DMS 273 (cell line): ENCODE measurements around the gene LPAR5.
"Not testable (repeated sequence)": the region's sequence is repeated elsewhere in the genome, so short reads cannot be mapped to it uniquely, and the experiment has no call there.

Source experiments
- DNase-seq: peaks from one replicate; lab custom pipeline; 2025; ENCODE audit not compliant: unreplicated experiment; lab: John Stamatoyannopoulos, UW

Gene LPAR5

DNA sequence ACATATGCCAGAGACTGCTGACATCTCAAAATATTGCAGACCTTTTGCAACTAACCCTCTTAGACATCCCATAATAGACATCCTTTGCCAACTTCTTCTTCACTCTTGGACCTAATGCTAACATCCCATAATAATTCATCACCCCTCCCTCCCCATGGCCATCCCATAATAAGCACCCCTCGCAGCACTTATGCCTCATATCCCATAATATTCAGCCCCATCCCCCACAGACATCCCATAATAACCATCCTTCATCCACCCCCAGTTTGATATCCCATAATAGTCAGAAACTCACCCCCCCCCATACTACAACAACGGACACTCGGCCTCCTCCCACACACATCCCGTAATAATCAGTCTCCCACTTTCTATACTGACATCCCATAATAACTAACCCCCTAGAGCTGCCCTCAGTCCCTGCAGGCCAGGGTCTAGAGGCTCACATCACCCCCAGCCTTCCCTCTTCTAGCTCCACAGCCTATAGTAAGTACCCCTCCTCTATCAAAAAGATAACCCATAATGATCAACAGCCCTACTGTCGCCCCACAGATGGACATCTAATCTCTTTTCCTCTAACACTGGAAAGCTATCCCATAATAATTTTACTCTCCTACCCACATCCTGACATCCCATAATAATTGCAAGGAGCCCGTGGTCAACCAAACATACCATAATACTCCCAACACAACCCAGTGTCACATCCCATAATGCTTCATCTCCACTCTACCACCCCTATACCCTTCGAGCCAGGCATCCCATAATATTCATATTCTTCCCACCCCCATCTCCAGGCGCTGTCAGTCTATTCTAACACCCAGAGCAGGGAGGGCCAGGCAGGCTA lies 27.8 kb downstream of the LPAR5 start:
- peak; percentile 91 for DNase-seq

DNA sequence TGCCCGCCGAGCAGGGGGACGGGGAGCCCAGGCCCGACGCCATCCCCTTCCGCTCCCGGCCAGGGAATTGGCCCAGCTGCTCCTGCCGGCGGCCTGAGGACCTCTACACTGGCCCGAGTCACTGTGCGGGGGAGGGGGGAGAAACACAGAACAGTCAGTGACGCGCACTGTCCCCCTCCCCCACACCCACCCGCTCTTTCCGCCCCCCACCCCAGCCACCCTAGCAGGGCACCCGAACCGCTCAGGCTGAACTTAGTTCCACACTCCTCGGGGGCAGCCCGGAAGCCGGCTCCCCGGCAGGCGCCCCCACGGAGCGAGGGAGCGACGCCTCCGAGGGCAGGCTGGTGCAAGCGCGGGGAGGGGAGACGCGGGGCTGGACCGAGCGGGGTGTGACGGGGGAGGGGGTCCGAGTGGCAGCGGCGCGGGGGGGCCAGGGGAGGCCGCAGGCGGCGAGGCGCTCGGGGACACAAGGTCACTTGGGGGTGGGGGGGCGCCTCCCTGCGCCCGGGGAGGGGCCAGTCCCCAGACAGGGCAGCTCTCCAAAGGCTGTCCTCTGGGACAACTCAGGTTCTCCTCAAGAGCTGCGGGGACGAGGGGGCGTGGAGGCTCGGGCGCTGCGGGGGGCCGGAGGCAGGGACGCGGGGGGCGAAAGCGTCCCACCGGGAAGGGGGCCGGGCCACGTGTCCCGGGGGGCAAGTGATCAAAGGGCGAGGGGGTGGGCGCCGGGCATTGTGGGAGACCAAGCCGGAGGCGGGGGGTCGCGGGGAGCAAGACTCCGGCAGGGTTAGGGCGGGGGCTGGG lies 29.2 kb downstream of the LPAR5 start:
- peak; percentile 59 for DNase-seq

DNA sequence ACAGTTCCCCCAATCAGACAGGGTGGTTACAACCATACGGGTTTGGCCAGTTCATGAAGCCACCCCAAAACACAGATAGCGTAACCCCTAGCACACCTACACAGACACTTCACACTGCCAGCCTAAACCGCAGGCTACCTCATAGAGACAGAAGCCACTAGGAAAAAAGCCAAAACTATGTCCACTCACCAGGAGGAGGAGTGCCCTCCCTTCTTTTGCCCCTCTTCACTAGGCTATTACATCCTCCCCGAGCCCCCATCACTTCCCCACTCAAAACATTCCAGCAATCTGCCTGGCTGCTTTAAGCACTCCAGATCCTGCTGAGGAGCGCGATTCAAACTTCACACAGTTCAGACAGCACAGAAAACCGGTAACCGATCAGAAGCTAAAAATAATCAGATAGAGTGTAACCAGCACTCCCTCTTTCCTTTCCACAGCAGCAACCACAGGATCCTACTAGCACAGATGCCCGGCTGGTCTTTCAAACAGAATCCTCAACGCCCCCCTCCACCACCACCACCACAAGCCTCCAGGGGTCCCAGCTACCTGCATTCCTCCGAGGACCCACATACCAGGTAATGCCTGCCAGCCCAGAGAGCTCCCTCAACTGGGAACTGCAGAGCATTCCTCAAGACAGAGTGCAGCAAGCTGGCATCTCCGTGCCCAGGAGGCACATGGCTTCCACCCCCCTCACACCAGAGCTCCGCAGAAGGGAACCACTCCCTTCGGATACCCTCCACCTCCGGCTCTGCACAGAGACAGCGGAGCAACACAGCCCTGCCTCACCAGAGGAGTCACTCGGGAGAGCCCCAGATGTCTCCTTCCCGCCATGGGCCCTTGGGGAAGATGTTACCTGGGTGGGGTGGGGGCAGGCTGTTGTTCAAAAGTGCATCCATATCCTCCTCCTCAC lies 30.1 kb downstream of the LPAR5 start:
- peak; percentile 58 for DNase-seq

DNA sequence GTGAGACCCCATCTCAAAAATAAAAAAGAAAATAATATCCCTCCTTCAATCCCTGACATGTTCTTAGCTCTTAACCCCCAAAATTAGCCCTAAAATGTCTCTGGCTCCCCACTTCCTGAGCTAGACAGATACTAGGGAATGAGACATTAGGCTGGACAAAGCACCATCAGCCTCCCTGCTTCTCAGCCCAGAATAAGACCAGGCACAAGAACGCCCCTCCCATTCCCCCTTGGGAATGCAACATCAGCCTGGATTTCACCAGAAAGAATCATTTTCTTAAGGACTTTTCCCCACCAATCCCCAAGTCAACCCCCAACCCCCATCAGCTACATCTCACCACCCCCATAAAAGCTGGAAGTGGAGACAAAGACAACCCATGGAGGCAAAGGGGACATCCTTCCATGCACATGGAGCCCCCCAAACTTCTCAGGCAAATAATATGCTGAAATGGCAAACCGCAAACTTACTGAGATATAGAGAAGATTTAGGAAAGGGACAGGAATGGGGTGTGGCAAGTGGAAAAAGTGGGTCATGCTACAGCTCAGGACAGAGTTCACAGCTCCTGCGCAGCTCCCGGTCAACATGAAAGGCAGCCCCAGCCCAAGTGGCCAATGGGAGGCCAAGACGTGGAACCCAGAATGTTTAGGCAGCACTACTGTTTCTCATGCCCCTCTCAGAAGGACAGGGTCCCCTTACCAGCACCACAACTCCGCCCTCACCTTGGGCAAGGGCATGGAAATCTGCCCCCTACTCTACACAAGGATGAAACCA lies 31.3 kb downstream of the LPAR5 start:
- DNase-seq: no peak

DNA sequence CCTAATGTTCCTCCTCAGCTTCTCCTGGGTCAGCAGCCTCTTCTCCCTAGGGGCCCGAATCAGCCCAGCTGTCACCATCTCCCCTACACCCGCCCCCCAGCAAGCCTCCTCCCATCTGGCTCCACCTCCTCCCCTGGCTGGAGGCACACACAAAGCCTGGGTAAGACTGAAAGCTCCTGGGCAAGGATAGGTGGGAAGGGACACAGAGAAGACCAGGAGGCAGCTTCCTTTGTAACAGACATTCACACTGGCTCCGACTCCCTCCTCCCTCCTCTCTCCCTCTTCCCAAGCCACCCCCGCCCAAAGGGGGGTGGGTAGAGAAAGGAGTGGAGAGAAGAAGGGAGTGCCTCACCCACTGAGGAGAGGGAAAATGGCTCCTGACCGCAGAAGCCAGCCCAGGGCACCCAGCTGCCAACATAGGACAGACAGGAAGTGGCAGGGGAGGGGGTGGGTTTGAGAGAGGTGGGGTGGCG lies 32.6 kb downstream of the LPAR5 start:
- DNase-seq: peak; percentile 86

DNA sequence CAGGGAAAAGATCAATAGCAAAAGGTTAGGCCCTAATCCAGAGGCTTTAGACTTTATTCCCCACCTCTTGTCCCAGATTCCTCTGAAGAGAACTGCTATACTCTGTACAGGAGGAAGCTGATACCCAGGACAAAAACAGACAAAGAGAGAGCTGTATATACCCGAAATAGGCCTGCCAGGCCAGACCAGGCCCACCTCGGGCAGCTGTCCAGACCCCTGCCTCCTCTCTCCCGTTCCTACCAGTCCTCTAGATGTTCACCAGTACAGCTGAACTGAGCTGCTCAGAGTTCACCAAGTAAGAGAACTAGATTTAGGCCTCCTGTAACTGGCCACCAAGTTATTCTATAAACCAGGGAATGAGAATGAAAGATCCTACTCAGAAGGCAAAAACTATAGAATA lies 33.2 kb downstream of the LPAR5 start:
- DNase-seq: no peak

DNA sequence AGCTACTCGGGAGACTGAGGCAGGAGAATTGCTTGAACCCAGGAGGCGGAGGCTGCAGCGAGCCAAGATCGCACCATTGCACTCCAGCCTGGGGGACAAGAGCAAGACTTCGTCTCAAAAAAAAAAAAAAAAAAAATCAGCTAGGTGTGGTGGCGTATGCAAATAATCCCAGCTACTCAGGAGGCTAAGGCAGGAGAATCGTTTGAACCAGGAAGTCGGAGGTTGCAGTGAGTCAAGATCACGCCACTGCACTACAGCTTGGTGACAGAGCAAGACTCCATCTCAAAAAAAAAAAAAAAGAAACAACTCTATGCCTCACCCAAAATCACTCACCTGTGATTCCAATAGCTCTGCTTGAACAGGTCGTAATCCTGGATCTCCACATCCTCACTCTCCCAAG lies 40.1 kb downstream of the LPAR5 start:
- DNase-seq: not testable (repeated sequence)

DNA sequence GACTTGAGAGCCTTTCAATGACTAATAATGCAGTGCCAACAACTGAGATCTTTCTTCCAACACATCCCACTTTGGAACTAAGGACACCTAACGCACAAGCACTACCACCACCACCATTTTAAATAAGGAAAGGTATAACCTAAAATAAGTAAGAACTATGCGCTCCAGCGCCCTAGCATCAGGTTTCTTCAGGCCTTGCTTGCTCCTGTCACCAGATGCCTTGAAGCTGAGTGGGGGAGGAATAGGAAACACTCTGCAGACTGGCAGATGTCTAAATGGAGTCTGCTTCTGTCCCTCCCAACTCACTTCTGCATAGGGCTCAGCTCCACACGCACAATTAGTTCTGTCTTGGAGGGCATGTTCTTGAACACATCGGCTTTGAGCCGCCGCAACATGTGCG lies 43.7 kb downstream of the LPAR5 start:
- peak; percentile 51 for DNase-seq

DNA sequence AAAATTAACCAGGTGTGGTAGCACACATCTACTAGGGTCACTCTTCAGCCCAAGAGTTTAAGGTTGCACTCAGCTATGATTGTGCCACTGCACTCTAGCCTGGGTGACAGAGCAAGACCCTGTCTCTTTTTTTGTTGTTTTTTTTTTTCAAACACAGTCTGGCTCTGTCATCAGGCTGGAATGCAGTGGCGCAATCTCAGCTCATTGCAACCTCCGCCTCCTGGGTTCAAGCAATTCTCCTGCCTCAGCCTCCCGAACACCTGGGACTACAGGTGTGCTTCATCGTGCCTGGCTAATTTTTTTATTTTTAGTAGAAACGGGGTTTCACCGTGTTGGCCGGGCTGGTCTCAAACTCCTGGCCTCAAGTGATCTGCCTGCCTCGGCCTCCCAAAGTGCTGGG lies 49.2 kb downstream of the LPAR5 start:
- not testable (repeated sequence) for DNase-seq

DNA sequence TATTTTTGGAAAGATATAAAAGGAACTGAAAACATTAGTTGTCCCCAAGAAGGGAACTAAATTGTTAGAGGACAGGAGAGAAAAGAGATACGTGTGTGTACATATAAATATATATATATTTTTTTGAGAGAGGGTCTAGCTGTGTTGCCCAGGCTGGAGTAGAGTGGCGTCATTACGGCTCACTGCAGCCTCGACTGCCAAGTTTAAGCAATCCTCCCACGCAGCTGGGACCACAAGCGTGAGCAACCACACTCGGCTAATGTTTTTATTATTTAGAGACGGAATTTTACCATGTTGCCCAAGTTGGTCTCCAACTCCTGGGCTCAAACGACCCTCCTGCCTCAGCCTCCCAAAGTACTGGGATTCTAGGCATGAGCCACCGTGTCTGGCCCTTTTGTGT lies 51.5 kb downstream of the LPAR5 start:
- DNase-seq: no peak

DNA sequence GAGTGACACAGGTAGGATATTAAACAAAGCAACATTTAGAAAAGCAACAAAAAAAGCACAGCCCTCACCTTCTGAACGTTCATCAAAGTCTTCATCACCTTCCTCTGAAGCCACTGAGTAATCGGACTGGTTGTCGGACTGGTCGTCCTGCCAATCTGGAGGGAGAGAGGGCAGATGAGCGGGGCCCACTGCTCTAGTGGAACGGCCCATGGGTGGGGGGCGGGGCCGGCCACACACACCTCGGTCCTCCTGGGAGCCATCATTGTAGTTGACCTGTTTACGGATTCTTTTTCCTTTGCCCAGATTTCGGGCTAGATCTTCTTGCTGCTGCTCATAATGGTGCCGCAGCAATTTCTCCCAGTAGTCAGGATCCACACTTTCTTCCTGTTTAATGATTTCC lies 52.8 kb downstream of the LPAR5 start:
- no peak for DNase-seq

DNA sequence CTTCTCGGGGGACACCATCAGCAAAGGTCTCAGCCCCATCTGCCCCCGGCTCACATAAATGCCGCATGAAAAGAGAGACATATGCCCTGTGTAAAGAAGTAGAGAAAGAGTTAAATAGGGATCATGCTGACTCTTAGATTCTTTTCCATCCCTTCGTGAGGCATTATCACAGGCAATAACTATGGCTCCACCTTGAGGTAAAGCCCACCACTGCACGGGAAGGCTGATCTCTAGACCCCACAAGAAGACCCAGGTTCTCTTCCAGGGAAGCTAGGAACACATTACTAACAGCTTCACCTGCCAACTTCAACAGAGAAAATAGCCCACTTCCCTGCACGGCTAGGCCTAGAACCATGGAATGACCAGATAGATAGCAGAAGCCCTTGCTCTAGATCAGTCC lies 53.6 kb downstream of the LPAR5 start:
- DNase-seq: peak; percentile 12

DNA sequence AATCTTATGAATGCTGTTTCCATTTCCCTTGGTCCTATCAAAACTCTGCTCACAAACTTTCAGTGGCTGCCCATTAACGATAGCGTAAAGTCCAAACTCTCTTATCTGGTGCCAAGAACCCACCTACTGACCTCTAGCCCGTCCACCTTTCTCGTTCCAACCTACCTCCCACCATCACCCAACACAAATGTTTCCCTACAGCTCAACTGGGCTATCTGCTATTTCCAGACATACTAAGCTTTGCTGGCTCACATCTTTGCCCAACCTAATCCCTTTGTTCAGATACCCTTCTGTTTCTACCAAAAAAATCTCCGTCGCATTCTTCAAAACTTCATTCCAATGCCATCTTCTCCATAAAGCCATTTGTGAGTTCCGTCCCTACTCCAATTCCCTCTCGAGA lies 60.1 kb downstream of the LPAR5 start:
- no peak for DNase-seq

DNA sequence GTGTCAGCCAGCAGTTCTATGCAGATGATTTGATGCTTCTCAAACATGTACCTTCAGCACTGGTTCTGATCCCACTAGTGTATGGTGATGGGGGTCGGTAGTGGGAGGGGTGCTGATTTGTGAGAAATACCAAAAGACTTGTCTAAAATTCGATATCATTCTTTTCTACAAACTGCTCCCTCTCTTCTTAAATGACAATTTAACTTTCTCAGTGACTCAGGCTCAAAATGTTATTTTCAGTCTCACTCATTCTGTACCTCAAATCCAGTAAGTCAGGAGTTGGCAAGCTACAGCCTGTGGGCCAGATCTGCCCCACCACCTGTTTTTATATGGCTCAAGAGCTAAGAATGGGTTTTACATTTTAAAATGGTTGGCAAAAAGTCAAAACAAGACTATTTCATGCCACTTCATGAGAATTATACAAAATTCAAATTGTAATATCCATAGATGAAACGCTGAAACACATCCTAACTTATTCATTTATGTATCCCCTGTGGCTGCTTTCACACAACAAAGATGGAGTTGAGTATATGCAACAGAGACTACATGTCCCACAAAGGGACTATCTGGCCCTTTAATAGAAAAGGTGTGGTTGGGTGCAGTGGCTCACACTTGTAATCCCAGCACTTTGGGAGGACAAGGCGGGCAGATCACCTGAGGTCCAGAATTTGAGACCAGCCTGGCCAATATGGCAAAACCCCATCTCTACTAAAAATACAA lies 61.0 kb downstream of the LPAR5 start:
- DNase-seq: no peak

DNA sequence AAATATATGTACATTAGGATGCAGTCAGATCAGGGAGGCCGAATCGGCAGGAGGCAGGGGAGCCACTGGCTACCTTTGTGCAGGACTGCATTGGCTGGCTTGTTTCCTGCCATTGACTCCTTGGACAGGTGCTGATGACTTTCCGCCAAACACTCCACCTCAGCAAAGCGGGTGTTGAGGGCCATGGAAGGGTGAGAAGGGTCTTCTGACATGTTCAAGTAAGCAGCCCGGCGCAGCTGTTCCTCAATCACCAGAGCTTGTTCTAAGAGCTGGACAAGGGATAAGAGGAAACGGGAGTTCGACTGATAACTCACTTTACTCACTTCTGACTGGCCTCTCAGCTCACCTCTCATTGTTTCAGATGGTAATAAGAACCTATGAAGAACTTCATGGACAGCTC lies 62.8 kb downstream of the LPAR5 start:
- DNase-seq: no peak

DNA sequence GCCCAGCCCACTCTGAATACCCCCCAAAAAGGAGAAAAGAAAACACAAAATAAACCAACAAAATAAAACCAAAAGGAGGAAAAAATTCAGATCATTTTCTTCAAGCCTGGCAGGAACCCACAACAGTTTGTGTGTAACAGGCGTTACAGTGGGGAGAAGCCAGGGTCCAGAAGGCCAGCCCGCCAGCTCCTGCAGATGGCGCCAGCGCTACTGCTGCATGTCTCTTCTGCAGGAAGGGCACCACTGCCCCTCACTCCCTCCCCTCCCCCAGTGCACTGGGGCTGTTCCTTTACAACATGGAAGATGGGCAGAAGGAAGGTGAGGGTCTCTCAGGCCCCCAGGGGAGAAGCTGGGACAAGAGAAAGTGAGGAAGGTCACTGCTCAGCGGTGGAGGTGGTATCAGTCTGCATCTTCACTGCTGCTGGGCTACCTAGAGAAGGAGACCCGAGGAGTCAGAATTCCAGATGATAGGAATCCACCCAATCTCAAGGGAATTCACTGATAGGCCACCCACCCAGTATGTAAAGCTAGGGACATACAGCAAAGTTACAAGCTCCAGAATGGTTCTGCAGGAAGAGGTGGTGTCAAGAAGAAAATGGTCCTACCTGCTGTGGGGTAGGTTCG lies 65.4 kb downstream of the LPAR5 start:
- DNase-seq: peak; percentile 72

DNA sequence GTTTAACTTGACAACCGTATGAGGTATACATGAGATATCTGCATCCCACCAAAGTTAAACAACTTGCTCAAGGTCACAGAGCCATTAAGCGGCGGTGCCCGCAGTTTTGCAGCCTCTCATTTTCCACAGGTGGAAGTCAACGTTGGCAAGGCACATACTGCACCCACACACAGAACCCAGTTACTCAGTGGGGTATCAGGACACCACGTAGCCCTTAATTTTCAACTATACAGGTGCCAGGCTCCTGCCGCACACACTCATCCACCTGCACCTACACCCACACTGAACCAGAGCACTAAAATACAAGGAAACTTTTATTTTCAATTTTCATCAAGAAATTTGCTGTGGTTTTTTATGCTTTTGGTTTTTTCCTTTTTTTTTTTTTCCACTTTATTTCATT lies 66.0 kb downstream of the LPAR5 start:
- DNase-seq: no peak

DNA sequence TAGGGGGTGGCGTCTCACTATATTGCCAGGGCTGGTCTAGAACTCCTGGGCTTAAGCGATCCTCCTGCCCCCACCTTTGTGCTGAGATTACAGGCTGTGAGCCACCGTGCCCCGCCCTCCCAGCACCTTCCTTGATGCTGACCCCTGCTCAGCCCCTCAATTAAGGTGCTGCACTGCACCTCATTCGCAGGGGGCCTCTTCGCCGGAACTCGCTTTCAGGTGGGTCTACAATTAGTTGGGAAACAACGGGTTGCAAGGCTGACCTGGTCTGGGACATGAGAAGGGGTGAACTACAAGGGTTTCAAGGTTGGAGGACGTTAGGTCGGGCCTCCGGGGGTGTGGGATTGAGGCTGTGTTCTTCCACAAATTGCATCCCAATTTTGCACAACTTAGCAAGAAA lies 66.4 kb downstream of the LPAR5 start:
- no peak for DNase-seq
